HG02840 (cell line): Measurements from ENCODE around the gene SLC49A3.
"Not testable (repeated sequence)": the region's sequence is repeated elsewhere in the genome, so short reads cannot be mapped to it uniquely, and the experiment has no call there.

Experiments used
- ATAC-seq: cut with Tn5 transposase; IDR thresholded peaks from one replicate; pipeline ENCODE4 v1.9.1; 2021; ENCODE audit warnings: mild to moderate bottlenecking, moderate library complexity, moderate number of reproducible peaks; ENCODE audit not compliant: unreplicated experiment, low FRiP score

SLC49A3 gene

GRCh38 chr4:688854-689681, at the start of gene SLC49A3:
Gene SLC49A3 (minus strand): TSS chr4:689151. CDS start chr4:689127, 24 bp downstream.
- no peak for ATAC-seq

DNA sequence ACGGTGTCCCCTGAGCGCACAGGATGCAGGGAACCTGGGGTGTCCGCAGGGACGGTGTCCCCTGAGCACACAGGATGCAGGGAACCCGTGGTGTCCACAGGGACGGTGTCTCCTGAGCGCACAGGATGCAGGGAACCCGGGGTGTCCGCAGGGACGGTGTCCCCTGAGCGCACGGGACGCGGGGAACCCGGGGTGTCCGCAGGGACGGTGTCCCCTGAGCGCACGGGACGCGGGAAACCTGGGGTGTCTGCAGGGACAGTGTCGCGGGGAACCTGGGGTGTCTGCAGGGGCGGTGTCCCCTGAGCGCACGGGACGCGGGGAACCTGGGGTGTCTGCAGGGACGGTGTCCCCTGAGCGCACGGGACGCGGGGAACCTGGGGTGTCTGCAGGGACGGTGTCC, 47.6 kb upstream of the SLC49A3 start:
- not testable (repeated sequence) for ATAC-seq

GRCh38 chr4:735583-735982, 46.6 kb upstream of the SLC49A3 start:
- ATAC-seq, result no peak

DNA sequence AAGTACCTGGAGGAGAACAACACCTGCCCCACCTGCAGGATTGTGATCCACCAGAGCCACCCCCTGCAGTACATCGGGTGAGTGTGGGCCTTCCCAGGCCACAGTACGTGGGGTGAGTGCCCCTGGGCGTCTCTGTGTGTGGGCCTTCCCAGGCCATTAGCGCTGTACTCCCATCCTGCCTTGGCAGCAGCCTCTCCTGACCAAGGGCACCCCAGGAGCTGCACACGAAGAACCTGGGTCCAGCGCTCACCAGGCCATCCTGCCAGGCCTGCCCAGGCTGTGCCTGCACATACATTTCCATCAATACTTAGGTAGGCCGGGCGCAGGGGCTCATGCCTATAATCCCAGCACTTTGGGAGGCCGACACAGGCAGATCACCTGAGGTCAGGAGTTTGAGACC, 46.0 kb upstream of the SLC49A3 start:
- no peak for ATAC-seq

DNA sequence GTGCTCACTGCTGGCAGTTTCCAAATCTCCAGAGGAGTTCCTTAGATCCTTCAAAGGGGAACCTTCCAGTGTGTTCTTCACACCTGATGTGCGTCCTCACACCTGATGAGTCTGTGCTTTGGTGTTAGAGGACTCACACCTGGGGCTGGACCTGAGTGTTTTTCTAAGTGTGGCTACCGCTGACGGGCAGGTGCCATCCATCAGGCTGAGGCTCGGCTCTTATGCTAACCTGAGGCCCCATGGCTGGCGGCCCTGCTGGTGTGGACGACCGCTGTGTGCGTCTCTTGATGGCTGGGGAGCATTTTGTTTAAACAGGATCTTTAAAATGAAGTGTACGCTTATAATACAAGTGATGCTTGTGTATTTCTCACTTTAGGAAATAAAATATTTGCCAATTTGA, 45.1 kb upstream of the SLC49A3 start:
- ATAC-seq, result no peak

DNA sequence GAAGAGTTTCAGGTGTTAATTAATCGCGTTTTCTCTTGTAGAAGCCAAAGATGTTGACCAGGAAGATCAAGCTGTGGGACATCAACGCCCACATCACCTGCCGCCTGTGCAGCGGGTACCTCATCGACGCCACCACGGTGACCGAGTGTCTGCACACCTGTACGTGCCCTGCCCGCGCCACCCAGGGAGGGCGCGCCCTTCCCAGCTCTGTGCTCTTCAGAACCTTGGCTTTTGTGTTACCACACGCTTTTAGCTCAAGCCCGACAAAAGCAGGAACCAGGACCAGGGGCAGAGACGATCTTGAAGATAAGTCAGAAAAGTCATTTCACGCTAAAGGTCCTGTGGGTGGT, 44.7 kb upstream of the SLC49A3 start:
- ATAC-seq, result no peak

- no peak for ATAC-seq
These were observed 44.1 kb upstream of the SLC49A3 start for GRCh38 chr4:732911-733630.

- ATAC-seq, result no peak
These were observed 43.5 kb upstream of the SLC49A3 start for GRCh38 chr4:732486-732885.

DNA sequence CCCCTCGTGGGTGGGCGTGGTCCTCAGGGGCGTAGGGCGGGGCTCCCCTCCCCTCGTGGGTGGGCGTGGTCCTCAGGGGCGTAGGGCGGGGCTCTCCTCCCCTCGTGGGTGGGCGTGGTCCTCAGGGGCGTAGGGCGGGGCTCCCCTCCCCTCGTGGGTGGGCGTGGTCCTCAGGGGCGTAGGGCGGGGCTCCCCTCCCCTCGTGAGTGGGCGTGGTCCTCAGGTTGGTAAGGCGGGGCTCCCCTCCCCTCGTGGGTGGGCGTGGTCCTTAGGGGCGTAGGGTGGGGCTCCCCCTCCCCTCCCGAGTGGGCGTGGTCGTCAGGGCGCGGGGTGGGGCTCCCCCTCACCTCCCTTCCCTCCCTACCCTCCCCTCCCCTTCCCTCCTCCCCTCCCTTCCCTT, 43.0 kb upstream of the SLC49A3 start:
- not testable (repeated sequence) for ATAC-seq

- ATAC-seq, result not testable (repeated sequence)
These were observed 42.3 kb upstream of the SLC49A3 start for GRCh38 chr4:730946-731904.

GRCh38 chr4:730511-730910, 41.6 kb upstream of the SLC49A3 start:
- ATAC-seq, result no peak

DNA sequence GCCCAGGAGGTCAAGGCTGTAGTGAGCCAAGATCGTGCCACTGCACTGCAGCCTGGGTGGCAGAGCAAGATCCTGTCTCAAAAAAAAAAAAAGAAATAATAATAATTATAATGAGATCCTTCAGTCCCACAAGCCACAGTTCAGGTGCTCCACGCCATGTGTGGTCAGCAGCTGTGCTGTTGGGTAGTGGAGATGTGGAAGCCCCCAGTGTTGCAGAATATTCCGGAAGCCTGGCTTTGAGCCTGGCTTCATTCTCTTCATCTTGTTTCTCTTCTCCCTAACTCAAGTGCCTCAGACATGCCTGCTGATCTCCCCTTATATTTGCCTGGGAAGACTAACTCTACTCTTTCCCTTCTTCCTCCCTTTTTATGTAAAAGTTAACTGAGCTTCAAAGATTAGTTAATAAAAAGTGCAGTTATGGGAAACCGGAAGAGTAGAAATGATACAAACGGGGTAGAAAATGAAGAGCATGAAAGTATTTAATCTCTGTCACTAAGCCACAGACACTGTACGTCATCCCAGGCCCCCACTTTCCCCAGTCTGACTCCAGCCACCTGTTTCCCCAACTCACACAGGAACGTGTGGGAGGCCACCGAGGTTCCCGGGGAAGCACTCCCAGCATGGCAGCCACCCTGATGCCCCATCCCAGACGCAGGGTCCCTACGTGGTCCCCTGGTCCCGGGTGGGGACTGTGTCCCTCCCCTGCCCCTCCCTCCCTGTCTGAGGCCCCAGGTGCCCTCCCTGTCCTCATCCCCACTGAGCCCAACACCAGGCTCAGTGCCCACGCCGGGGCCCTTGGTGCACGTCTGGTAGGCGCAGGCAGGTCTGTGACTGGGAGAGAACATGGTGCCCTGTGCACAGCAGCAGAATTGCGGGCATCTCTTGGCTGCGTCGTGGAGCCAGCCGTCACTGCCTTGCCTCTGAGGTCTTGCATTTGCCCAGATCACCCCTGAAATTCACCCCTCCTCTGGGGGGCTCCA, 40.7 kb upstream of the SLC49A3 start:
- ATAC-seq, result no peak

DNA sequence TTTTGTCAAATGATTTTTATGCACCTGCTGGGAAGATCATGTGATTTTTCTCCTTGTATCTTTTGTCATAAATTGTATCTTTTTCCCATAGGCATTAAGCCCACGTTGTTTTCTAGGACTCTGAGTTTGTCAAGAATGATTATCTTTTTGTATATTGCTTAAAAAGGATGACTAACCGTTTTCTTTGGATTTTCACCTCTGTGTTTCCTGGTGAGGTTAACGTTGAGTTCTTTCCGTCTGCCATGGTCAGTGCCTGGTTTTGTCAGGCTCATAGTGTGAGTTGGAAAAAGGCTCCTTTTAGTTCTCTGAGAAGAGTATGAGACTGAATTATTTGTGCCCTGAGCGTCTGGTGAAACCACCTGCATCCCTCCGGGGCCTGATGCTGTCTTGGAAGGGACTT, 38.6 kb upstream of the SLC49A3 start:
- ATAC-seq, result no peak

- ATAC-seq, result no peak
These were observed 37.9 kb upstream of the SLC49A3 start for GRCh38 chr4:726838-727237.

- no peak for ATAC-seq
These were observed 37.4 kb upstream of the SLC49A3 start for GRCh38 chr4:726235-726787.

GRCh38 chr4:725391-726234, 36.7 kb upstream of the SLC49A3 start:
- ATAC-seq, result no peak

DNA sequence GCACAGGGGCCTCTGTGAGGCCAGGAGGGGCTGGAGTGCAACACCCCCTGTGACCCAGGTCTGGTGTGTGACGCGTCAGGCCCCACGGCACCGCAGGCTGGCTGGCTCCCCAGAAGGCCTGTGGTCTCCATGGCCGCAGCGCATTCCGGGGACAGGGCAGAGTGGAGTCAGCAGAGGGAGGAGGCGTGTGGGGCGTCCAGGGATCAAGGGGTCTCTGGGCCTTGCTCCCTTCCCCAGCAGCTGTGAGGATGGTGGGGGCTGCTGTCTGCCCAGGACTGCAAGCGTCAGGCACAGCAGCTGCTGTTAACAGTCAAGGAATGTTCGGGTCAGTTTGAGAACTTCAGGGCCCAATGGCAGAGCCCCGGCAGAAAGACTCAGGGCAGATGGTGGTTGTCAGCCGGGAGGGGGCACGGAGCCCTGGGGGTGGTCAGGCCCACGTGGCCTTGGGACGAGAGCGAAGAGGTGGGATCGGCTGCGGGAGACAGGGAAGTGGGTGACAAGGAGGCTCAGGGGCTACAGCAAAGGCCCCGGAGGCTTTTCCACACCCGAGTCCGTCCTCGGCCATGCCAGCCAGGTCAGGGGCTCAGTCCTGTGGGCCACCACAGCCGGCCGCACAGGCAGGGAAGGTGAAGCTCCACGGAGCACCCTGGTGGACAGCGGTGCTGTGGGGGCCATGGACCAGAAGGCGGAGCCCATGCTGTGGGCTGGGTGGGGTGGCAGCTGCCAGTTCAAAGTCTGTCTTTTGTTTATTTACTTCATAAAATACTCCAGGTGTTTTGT, 35.0 kb upstream of the SLC49A3 start:
- ATAC-seq, result no peak
